ENCODE data around the gene PTPRD. TPM values are rescaled to one million over a fixed set of nuclear protein-coding genes. Genes with fewer than 3 reads are reported as not detected.

PTPRD gene
- total RNA-seq, 1 experiment from 2014 or later, result 0.02 TPM

DNA sequence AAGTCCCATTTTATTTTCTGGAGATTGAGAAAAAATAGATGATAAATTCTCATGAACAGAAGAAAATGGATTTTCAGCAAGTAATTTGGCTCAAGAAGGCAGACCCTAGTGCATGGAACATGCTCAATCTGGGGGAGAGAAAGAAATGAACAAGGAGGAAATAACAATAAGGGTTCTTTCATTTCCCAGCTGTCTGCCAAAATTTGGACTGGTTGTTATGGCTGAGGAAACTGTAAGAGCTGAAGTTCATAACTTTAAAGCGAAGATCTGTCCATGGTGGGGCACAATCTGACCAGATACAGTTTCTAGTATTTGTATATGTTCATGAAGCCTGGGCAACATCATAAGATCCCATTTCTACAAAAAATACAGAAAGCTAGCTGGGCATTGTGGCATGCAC, 1426.7 kb downstream of the PTPRD start:
- Histone ChIP-seq H3K27ac (ENCODE audit: low read depth, low read length) (no peak overlapping the region), H3K79me2 (ENCODE audit: insufficient read depth, low read length) (no peaks in the 10 kb centered on the region), H3K9ac (ENCODE audit: low read length) (no peak overlapping the region), H2AFZ (ENCODE audit: low read depth, low read length, poor library complexity, severe bottlenecking) (no peak overlapping the region), H3K36me3 (ENCODE audit: control insufficient read depth in 1 of 2, insufficient read depth in 2 of 2, low read length in 2 of 2) (no peaks in the 10 kb centered on the region), H3K4me2 (ENCODE audit: low read length) (no peak overlapping the region), H3K4me1 (ENCODE audit: control insufficient read depth in 1 of 2, insufficient read depth in 2 of 2, low read length in 2 of 2) (no peaks in the 10 kb centered on the region), H3K9me2 (ENCODE audit: insufficient read depth) (no peaks in the 10 kb centered on the region), H4K20me1 (ENCODE audit: insufficient read depth) (no peaks in the 10 kb centered on the region), H3K9me3 (ENCODE audit: control insufficient read depth in 1 of 2, insufficient read depth in 1 of 2, low read depth in 1 of 2, low read length in 2 of 2) (peaks cover 15 to 31% of the 10 kb centered on the region in 2 experiments; a peak in 2 of 4 replicates), H3K4me3 (replicated peaks in 1 of 2; ENCODE audit: low read depth in 1 of 2, low read length in 2 of 2) (no peak overlapping the region), H3K27me3 (ENCODE audit: insufficient read depth, low read length) (no peaks in the 10 kb centered on the region)
- RAD21 ChIA-PET (ENCODE audit: low non-redundant PET in 1 of 2, low total read pairs in 2 of 2, uncharacterized antibody in 2 of 2, unreplicated experiment in 2 of 2), result no interaction called here
- CTCF ChIA-PET, result no interaction called here
- TF ChIP-seq SRF (IDR thresholded peaks at IDR 0.05; ENCODE audit: low read depth), result no peak
- TF ChIP-seq, protein P1, sequence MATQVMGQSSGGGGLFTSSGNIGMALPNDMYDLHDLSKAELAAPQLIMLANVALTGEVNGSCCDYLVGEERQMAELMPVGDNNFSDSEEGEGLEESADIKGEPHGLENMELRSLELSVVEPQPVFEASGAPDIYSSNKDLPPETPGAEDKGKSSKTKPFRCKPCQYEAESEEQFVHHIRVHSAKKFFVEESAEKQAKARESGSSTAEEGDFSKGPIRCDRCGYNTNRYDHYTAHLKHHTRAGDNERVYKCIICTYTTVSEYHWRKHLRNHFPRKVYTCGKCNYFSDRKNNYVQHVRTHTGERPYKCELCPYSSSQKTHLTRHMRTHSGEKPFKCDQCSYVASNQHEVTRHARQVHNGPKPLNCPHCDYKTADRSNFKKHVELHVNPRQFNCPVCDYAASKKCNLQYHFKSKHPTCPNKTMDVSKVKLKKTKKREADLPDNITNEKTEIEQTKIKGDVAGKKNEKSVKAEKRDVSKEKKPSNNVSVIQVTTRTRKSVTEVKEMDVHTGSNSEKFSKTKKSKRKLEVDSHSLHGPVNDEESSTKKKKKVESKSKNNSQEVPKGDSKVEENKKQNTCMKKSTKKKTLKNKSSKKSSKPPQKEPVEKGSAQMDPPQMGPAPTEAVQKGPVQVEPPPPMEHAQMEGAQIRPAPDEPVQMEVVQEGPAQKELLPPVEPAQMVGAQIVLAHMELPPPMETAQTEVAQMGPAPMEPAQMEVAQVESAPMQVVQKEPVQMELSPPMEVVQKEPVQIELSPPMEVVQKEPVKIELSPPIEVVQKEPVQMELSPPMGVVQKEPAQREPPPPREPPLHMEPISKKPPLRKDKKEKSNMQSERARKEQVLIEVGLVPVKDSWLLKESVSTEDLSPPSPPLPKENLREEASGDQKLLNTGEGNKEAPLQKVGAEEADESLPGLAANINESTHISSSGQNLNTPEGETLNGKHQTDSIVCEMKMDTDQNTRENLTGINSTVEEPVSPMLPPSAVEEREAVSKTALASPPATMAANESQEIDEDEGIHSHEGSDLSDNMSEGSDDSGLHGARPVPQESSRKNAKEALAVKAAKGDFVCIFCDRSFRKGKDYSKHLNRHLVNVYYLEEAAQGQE (IDR thresholded peaks at IDR 0.05; ENCODE audit: low read depth), result no peak
- TF ChIP-seq ELF1 (IDR thresholded peaks at IDR 0.05; ENCODE audit: borderline replicate concordance, low read depth), result no peak
- no peak for TF ChIP-seq TCF7L2 (IDR thresholded peaks at IDR 0.05; ENCODE audit: borderline replicate concordance, extremely low read depth, insufficient read depth, insufficient read length)
- no peak for TF ChIP-seq RAD21 (IDR thresholded peaks at IDR 0.05; ENCODE audit: low read depth)
- ATAC-seq (no peak), DNase-seq (ENCODE audit: low read depth, low spot score) (no peak)
- POLR2A ChIA-PET, result no interaction called here
- intact Hi-C loops (cut with micrococcal nuclease), result no loop called here
- BruUV-seq (replicated peaks), result no TSS peak

DNA sequence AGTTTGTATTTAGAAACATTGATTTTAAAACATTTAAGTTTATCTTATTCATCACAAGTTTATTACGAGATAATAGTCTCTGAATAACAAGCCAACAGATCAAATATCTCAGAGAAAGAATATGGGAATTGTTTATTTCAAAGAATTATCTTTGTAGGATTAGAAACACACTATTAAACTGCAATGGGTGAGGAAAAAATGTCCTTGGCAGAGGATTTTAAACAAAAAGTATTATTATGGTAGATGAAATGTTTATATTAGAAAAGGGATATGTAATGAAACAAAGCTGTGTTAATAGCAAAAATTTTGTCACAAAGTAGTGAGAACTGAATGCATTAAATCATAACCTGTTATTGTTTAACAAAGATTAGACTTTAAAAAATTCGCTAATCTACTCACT, 1430.4 kb downstream of the PTPRD start:
- no peak overlapping the region for H3K4me2 ChIP-seq (ENCODE audit: low read length)
- ChIA-PET CTCF (no interaction called here), RAD21 (ENCODE audit: low non-redundant PET in 1 of 2, low total read pairs in 2 of 2, uncharacterized antibody in 2 of 2, unreplicated experiment in 2 of 2) (no interaction called here), POLR2A (no interaction called here)
- DNase-seq (ENCODE audit: low read depth, low spot score) (no peak), ATAC-seq (no peak)
- H3K27ac ChIP-seq (ENCODE audit: low read depth, low read length), result no peak overlapping the region
- no peak overlapping the region for H3K4me3 ChIP-seq (replicated peaks in 1 of 2; ENCODE audit: low read depth in 1 of 2, low read length in 2 of 2)
- no peaks in the 10 kb centered on the region for H3K4me1 ChIP-seq (ENCODE audit: control insufficient read depth in 1 of 2, insufficient read depth in 2 of 2, low read length in 2 of 2)
- no peaks in the 10 kb centered on the region for H3K27me3 ChIP-seq (ENCODE audit: insufficient read depth, low read length)
- H3K79me2 ChIP-seq (ENCODE audit: insufficient read depth, low read length), result no peaks in the 10 kb centered on the region
- no peak for TF ChIP-seq RAD21 (IDR thresholded peaks at IDR 0.05; ENCODE audit: low read depth)
- TF ChIP-seq YY1 (IDR thresholded peaks at IDR 0.05; ENCODE audit: extremely low read depth, insufficient replicate concordance, low read depth, low read length), result no peak
- TF ChIP-seq SIN3A (IDR thresholded peaks at IDR 0.05; ENCODE audit: low read depth), result no peak
- no peak for TF ChIP-seq SP1 (IDR thresholded peaks at IDR 0.05; ENCODE audit: low read depth)
- TF ChIP-seq CEBPB (IDR thresholded peaks at IDR 0.05; ENCODE audit: low read depth), result no peak
- TF ChIP-seq, protein P2, sequence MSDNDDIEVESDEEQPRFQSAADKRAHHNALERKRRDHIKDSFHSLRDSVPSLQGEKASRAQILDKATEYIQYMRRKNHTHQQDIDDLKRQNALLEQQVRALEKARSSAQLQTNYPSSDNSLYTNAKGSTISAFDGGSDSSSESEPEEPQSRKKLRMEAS (IDR thresholded peaks at IDR 0.05), result no peak
- no peak for TF ChIP-seq ZFX (IDR thresholded peaks at IDR 0.05)
- no peak for TF ChIP-seq JUND (IDR thresholded peaks at IDR 0.05)
- no peak for TF ChIP-seq EZH2phosphoT487 (IDR thresholded peaks at IDR 0.05; ENCODE audit: borderline replicate concordance)
- TF ChIP-seq, protein P3, sequence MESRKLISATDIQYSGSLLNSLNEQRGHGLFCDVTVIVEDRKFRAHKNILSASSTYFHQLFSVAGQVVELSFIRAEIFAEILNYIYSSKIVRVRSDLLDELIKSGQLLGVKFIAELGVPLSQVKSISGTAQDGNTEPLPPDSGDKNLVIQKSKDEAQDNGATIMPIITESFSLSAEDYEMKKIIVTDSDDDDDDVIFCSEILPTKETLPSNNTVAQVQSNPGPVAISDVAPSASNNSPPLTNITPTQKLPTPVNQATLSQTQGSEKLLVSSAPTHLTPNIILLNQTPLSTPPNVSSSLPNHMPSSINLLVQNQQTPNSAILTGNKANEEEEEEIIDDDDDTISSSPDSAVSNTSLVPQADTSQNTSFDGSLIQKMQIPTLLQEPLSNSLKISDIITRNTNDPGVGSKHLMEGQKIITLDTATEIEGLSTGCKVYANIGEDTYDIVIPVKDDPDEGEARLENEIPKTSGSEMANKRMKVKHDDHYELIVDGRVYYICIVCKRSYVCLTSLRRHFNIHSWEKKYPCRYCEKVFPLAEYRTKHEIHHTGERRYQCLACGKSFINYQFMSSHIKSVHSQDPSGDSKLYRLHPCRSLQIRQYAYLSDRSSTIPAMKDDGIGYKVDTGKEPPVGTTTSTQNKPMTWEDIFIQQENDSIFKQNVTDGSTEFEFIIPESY (IDR thresholded peaks at IDR 0.05; ENCODE audit: extremely low read depth, insufficient replicate concordance, low read length), result no peak
- TF ChIP-seq FOSL1 (IDR thresholded peaks at IDR 0.05; ENCODE audit: low read depth), result no peak
- TF ChIP-seq TCF7L2 (IDR thresholded peaks at IDR 0.05; ENCODE audit: borderline replicate concordance, extremely low read depth, insufficient read depth, insufficient read length), result no peak
- no peak for TF ChIP-seq POLR2AphosphoS5 (IDR thresholded peaks at IDR 0.05; ENCODE audit: low read depth, low read length)
- TF ChIP-seq EGR1 (IDR thresholded peaks at IDR 0.05; ENCODE audit: low read depth), result no peak
- TF ChIP-seq EZH2 (IDR thresholded peaks at IDR 0.05), result no peak
- intact Hi-C loops (cut with micrococcal nuclease), result no loop called here
- no peaks in the 10 kb centered on the region for H3K9me2 ChIP-seq (ENCODE audit: insufficient read depth)
- peaks cover 11 to 22% of the 10 kb centered on the region in 2 experiments; a peak in 2 of 4 replicates for H3K9me3 ChIP-seq (ENCODE audit: control insufficient read depth in 1 of 2, insufficient read depth in 1 of 2, low read depth in 1 of 2, low read length in 2 of 2)
- no peak overlapping the region for H2AFZ ChIP-seq (ENCODE audit: low read depth, low read length, poor library complexity, severe bottlenecking)
- no TSS peak for BruUV-seq (replicated peaks)
- H3K36me3 ChIP-seq (ENCODE audit: control insufficient read depth in 1 of 2, insufficient read depth in 2 of 2, low read length in 2 of 2), result no peaks in the 10 kb centered on the region
- no peaks in the 10 kb centered on the region for H4K20me1 ChIP-seq (ENCODE audit: insufficient read depth)
- H3K9ac ChIP-seq (ENCODE audit: low read length), result no peak overlapping the region
